Measurements from ENCODE around the gene ARCN1.
"Not testable (repeated sequence)": the region's sequence is repeated elsewhere in the genome, so short reads cannot be mapped to it uniquely, and the experiment has no call there.

The ARCN1 gene

DNA sequence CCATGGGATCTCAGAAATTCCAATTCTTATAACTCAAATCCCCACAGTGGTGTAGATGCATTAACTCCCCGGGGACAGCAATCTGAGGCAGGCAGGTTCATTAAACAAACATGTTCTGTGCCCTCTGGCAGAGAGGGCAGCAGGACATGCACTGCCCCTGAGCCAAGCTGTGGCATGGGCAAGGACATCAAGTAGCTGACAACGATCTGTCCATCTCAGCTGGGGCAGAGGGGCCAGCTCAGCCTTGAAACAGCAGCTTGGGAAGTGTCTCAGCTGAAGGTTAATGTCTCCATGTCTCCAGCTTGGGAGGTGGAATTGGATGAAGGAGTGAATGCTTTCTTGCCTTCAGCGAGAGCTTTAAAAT is 27.6 kb upstream of the ARCN1 start:
- DNase-seq (ENCODE audit: low read depth in 2 of 2) = no peak

DNA sequence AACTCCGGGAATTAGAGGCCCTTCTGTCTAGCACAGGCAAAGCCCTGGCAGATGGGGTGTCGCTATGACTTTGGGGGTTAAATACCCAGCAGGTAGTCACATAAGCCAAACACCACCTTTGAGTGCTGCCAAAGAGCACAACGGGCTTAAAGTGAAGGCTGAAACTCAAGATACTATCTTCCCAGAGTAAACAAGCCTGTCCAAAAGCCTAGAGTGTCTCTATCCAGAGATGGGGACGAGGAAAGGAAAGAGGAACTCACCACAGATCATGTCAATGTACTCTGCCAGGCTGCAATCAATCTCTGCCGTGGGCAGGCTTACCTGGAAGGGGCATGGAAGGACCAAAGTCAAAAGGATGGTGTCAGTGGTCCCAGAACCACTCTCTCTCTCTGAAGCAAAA is 26.7 kb upstream of the ARCN1 start:
- DNase-seq (ENCODE audit: low read depth in 2 of 2) = no peak

DNA sequence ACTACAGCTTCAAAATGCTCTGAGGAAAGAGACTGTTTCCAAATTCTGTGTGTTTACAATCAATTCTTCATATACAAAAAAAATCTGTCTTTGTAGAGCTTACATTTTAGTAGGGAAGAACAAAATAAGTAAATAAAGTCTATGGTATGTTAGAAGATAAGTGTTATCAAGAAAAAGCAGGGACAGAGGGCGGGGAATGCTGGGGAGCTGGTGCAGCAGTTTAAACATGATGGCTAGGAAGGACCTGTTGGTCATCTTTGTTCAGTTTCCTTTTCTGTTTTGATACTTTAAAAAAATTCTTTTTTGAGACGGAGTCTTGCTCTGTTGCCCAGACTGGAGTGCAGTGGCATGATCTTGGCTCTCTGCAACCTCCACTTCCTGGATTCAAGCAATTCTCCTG is 25.1 kb upstream of the ARCN1 start:
- DNase-seq (ENCODE audit: low read depth in 2 of 2) = no peak

- no peak for DNase-seq (ENCODE audit: low read depth in 2 of 2)
Observed at GRCh38 chr11:118552341-118552740, 19.9 kb upstream of the ARCN1 start.

- DNase-seq (ENCODE audit: low read depth in 2 of 2) = no peak
Observed at GRCh38 chr11:118560806-118561205, 11.4 kb upstream of the ARCN1 start.

- DNase-seq (ENCODE audit: low read depth in 2 of 2) = no peak
Observed at GRCh38 chr11:118565051-118565450, 7.2 kb upstream of the ARCN1 start.

GRCh38 chr11:118569670-118570069 is 2.5 kb upstream of the ARCN1 start:
- DNase-seq (ENCODE audit: low read depth in 2 of 2) = no peak

DNA sequence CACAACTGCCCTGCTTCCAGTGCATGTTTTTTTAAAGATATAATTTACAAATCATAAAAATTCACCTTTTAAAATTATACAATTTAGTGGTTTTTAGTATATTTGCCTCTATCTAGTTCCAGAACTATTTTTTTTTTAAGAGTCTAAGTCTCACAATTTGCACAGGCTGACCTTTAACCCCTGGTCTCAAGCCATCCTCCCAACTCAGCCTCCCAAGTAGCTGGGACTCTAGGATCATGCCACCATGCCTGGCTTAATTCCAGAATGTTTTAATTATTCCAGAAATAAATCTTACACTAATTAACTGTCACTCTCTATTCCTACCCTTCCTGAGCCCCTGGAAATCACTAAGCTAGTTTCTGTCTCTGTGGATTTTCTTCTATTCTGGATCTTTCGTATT is 1.4 kb upstream of the ARCN1 start:
- no peak for DNase-seq (ENCODE audit: low read depth in 2 of 2)

DNA sequence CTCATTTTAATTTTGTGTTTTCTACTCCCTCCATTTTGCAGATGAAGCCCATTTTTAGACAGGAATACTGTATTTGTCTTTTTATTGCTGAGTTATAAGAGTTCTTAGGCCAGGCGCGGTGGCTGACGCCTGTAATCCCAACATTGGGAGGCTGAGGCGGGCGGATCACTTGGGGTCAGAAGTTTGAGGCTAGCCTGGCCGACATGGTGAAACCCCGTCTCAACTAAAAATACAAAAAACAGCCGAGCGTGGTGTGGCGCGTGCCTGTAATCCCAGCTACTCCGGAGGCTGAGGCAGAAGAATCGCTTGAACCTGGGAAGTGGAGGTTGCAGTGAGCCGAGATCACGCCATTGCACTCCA is 528 bp upstream of the ARCN1 start:
- not testable (repeated sequence) for DNase-seq (ENCODE audit: low read depth in 2 of 2)

DNA sequence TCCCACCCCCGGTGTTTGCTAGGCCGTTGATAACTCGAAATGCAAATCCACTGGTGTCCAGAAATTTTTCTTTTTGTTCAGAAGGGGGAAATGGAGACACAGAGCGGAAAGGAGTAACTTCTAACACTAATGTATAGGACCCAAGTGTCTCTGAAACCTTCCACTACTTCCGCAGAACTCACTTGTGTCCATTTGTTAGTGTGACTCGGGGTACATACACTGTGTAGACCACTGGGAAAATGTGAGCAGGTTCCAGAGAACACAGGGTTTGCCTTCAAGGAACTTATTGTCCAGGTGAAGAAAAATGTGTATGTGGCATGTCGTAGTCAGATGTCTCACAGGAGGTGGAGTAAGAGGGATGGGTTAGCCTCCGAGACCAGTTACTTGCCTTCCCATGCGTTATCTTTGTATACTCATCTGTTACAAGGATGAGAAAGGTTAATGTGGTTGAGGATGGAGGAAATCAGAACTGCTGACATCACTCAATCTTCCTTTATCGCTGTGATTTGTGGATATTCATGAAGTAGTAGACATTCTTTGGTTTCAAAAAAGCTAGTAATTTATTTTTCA is 857 bp downstream of the ARCN1 start:
- DNase-seq (ENCODE audit: low read depth in 2 of 2) = peak in 1 of 2 donors; percentile 4

GRCh38 chr11:118574636-118575035 is 2.4 kb downstream of the ARCN1 start:
- DNase-seq (ENCODE audit: low read depth in 2 of 2) = no peak

DNA sequence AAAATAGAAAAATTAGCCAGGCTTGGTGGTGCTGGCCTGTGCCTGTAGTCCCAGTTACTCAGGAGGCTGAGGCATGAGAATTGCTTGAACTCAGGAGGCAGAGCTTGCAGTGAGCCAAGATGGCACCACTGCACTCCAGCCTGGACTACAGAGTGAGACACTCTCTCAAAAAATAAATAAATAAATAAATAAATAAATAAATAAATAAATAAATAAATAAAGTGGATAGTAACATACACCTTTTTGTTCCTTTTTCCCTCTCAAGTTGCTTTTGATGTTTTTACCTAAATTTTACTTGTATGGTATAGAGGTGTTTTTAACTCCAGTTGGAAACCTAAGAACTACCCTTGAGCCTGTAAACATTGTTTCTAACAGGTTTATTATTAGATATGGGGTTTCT is 5.8 kb downstream of the ARCN1 start:
- not testable (repeated sequence) for DNase-seq (ENCODE audit: low read depth in 2 of 2)

DNA sequence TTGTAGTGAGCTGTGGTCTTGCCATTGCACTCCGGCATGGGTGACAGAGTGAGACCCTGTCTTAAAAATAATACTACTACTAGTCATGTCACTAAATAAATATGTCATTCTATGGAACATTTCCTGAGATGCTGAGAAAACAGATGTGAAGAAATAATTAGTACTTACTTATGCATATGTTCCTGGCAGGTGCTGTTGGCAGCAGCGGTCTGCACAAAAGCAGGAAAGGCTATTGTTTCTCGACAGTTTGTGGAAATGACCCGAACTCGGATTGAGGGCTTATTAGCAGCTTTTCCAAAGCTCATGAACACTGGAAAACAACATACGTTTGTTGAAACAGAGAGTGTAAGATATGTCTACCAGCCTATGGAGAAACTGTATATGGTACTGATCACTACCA is 8.8 kb downstream of the ARCN1 start:
- no peak for DNase-seq (ENCODE audit: low read depth in 2 of 2)

DNA sequence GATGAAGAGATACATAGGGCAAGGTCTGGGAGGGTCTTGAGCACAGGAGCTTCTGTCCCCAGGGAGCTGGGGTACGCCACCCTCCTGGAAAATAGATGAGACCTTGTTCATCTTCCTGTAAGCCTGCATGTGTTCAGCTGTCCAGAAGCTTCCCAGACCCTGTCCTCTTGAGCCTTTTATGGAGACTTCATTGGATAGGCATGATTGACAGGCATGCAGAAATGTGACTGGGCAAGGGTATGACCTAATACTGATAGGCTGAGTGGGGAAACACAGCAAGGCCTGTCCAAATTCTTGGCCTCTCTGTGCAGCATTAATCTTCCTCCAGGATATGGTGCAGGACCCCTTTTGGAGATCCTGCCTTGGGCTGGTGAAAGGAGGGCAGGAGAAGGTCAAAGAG is 15.7 kb downstream of the ARCN1 start:
- DNase-seq (ENCODE audit: low read depth in 2 of 2) = no peak

DNA sequence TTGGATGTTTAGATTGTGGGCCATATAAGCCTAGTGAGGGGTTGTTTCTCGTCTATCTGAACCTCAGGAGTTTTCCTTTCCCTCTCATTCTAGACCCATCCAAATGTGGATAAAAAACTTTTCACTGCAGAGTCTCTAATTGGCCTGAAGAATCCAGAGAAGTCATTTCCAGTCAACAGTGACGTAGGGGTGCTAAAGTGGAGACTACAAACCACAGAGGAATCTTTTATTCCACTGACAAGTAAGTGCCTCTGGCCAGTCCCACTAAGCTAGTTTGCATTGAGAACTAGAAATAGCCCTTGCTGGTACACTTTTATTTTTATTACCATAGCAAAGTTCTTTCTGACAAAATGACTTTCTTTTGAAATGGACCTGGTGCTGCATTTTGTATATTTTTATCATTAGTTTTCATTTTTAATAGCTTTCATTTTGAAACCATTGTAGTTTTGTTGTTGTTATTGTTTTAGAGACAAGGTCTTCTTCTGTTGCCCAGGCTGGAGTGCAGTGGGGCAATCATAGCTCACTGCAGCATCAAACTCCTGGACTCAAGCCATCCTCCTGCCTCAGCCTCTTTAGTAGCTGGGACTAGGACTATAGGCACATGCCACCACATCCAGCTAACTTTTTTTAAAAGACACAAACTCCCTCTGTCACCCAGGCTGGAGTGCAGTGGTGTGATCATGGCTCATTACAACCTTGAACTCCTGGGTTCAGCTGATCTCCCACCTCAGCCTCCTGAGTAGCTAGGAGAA is 20.6 kb downstream of the ARCN1 start:
- DNase-seq (ENCODE audit: low read depth in 2 of 2) = no peak

DNA sequence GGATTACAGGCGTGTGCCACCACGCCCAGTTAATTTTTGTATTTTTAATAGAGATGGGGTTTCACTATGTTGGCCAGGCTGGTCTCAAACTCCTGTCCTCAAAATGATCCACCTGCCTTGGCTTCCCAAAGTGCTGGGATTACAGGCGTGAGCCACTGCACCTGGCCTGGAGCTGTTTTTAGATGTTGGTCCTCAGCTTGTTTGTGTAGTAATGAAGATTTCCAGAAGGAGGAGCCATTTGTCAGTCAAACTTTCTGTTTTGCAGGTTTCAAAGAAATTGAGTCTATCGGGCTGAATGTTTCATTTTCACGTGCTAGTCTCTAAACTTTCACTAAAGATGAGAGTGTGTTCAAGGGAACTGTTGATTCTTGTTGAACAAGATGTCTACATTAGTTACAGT is 22.8 kb downstream of the ARCN1 start:
- DNase-seq (ENCODE audit: low read depth in 2 of 2) = not testable (repeated sequence)

DNA sequence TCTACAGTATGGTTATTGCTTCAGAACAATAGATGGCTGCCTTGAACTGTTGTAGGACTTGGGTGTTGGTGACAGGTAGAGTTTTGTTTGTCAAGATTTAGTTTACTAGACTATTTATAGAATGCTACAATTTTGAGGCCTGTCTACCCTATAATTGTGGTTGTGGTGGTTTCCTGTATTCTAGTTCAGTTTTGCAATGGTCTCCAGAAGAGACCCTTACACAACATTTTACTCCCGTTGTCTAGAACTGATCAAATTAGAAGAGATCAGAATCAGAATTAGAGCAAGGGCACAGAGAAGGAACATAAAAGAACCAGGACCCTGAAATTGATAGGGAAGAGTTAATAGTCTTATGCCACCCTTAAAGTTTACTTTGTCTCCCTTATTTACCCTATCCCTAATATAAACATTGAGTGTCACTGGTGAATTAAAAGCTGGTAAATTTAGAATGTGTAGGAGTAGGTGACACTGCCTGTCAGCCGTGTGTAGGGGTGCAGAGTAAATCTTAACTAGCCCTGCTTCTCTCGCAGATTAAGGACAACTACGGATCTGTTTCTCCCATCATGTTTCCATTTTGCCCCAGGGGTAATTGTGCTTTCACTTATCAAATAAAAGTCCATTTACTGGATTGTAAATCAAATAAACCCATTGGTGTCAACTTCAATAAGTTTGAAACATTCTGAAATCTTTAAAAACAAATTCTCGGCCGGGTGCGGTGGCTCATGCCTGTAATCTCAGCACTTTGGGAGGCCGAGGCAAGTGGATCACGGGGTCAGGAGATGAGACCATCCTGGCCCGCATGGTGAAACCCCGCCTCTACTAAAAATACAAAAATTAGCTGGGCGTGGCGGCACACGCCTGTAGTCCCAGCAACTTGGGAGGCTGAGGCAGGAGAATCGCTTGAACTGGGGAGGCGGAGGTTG is 24.3 kb downstream of the ARCN1 start:
- DNase-seq (ENCODE audit: low read depth in 2 of 2) = no peak

- no peak for DNase-seq (ENCODE audit: low read depth in 2 of 2)
Observed at GRCh38 chr11:118597556-118597955, 25.3 kb downstream of the ARCN1 start.

- no peak for DNase-seq (ENCODE audit: low read depth in 2 of 2)
Observed at GRCh38 chr11:118602331-118602730, 30.1 kb downstream of the ARCN1 start.

DNA sequence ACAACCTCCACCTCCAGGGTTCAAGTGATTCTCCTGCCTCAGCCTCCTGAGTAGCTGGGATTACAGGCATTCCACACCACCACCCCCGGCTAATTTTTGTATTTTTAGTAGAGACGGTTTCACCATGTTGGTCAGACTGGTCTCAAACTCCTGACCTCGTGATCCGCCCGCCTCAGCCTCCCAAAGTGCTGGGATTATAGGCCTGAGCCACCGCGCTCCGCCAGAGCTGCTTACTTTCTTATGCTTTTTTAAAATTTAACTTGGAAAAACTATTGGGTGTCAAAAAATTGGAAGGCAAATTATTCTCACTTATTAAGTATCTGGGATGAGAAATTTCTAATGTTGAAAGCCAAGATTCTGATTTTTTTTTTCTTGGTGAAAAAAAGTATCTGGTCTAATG is 31.5 kb downstream of the ARCN1 start:
- not testable (repeated sequence) for DNase-seq (ENCODE audit: low read depth in 2 of 2)

- no peak for DNase-seq (ENCODE audit: low read depth in 2 of 2)
Observed at GRCh38 chr11:118604566-118604965, 32.4 kb downstream of the ARCN1 start.

DNA sequence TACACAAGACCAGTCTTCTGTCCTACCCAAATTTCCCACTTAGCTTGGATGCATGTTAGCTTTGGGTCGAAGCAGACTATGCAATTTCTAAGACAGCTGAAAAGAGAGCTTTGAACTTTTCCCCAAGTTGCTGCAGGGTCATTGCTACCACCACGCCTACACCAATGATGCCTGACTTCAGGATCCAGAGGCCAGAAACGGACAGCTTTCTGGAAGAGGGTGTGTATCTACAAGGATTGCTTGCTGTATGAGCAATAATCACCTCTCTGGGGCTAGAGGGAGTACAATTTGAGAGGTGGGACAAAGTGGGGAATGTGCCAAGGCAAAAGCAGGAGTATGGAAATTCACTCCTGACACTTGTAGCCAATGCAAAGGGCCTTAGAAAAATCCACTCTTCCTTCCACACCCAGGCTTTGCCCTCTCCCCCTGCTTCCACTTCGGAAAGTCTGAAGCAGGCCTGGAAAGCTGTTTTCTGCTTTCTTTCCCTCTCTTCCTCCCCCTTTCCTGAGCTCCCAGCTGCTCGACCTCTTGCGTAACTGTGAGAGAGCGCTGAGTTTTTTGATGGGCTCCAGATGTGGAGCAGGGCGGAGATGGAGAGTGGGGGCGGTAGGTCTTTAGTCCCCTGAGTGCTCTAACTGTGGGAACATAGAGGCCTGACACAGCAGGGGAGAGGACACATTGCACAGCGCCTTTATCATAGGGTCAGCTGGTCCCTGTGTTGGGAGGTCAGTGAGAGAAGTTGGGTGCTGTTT is 33.1 kb downstream of the ARCN1 start:
- DNase-seq (ENCODE audit: low read depth in 2 of 2) = no peak
